ENCODE data around the gene CNNM1. TPM values are rescaled to one million over a fixed set of nuclear protein-coding genes. Genes with fewer than 3 reads are reported as not detected.

The CNNM1 gene
- total and polyA plus RNA-seq, 7 donors = 0.23 to 2.2 (median 1.2) TPM; not detected in 2

DNA sequence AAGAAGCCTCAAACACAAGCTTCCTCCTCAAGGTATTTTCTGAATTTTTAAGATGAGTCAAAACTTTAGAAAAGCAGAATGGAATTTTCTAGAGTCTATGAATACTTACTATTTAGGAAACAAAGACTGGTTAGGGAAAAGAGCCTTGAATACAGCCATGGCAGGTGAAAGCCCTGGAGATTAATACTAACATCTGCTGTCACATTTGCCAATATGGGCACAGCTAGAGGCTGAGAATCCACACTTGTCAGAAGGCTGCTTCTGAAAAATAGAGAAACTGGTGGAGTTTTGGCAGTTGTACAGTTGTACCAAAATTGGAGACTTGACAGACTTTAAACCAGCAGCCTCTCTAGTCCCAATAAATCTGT, 24.3 kb upstream of the CNNM1 start:
- peaks cover 0 to 10% (median 5%) of the 10 kb centered on the region in 4 donors for H3K4me1 ChIP-seq
- no peak overlapping the region for H3K4me3 ChIP-seq
- H3K27me3 ChIP-seq = no peaks in the 10 kb centered on the region
- peaks cover 0 to 9% (median 3%) of the 10 kb centered on the region in 4 donors for H3K9me3 ChIP-seq
- no peak for DNase-seq
- TF ChIP-seq EP300 (IDR thresholded peaks at IDR 0.05) (no peak), POLR2A (IDR thresholded peaks at IDR 0.05) (no peak), POLR2AphosphoS5 (IDR thresholded peaks at IDR 0.05) (no peak)
- TF ChIP-seq, protein P1, sequence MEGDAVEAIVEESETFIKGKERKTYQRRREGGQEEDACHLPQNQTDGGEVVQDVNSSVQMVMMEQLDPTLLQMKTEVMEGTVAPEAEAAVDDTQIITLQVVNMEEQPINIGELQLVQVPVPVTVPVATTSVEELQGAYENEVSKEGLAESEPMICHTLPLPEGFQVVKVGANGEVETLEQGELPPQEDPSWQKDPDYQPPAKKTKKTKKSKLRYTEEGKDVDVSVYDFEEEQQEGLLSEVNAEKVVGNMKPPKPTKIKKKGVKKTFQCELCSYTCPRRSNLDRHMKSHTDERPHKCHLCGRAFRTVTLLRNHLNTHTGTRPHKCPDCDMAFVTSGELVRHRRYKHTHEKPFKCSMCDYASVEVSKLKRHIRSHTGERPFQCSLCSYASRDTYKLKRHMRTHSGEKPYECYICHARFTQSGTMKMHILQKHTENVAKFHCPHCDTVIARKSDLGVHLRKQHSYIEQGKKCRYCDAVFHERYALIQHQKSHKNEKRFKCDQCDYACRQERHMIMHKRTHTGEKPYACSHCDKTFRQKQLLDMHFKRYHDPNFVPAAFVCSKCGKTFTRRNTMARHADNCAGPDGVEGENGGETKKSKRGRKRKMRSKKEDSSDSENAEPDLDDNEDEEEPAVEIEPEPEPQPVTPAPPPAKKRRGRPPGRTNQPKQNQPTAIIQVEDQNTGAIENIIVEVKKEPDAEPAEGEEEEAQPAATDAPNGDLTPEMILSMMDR (IDR thresholded peaks at IDR 0.05) = no peak
- H3K36me3 ChIP-seq = no peaks in the 10 kb centered on the region
- H3K27ac ChIP-seq = peak overlapping the region in 1 of 4 donors; percentile 7
- intact Hi-C loops (cut with DNase I) = no loop called here

DNA sequence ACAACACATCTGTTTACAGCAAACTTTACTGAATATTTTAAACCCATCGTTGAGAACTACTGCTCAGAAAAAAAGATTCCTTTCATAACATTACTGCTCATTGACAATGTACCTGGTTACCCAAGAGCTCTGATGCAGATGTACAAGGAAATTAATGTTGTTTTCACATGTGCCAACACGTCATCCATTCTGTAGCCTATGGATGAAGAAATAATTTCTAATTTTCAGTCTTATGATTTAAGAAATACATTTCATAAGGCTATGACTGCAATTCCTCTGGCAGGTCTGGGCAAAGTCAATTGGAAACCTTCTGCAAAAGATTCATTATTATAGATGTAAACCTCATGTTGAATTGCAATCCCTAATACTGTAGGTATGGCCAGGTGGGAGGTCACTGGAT, 16.7 kb upstream of the CNNM1 start:
- no peak for TF ChIP-seq POLR2A (IDR thresholded peaks at IDR 0.05)
- TF ChIP-seq POLR2AphosphoS5 (IDR thresholded peaks at IDR 0.05) = no peak
- TF ChIP-seq, protein P1 (IDR thresholded peaks at IDR 0.05) = no peak
- TF ChIP-seq EP300 (IDR thresholded peaks at IDR 0.05) = no peak
- H3K27ac ChIP-seq = no peak overlapping the region
- WGBS, 2 donors = 84 to 90% methylated on average over 2 of the region's 2 CpGs

DNA sequence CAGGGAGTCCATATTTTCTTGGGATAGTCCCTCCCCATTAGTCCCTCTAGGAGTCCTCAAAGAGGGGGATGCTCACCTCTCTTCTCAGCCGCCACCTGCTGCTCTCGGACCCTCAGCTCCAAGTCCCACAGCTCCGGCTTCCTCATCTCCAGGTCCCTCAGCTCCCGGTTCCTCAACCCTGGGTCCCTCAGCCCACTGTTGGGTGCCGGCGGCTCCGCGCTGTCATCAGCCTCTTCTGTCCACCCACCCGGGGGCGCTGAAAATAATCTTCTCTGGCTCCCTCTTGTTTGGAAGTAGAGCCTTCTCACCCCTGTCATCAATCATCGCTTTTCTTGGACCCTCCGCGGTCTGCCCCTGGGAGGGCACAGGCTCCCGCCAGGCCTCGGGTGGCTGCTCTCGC, 13.3 kb upstream of the CNNM1 start:
- peaks cover 0 to 6% (median 0%) of the 10 kb centered on the region in 3 donors for H3K27me3 ChIP-seq
- TF ChIP-seq POLR2AphosphoS5 (IDR thresholded peaks at IDR 0.05) = no peak
- no peak for TF ChIP-seq EP300 (IDR thresholded peaks at IDR 0.05)
- TF ChIP-seq POLR2A (IDR thresholded peaks at IDR 0.05) = no peak
- TF ChIP-seq, protein P1 (IDR thresholded peaks at IDR 0.05) = no peak
- intact Hi-C loops (cut with DNase I) = no loop called here

More for the DNA sequence above, 16.7 kb upstream of the CNNM1 start:
- peaks cover 0 to 10% (median 7%) of the 10 kb centered on the region in 4 donors for H3K9me3 ChIP-seq
- intact Hi-C loops (cut with DNase I) = no loop called here
- no peak overlapping the region for H3K4me3 ChIP-seq
- H3K36me3 ChIP-seq = no peaks in the 10 kb centered on the region
- H3K27me3 ChIP-seq = peaks cover 0 to 5% (median 0%) of the 10 kb centered on the region in 3 donors
- DNase-seq = no peak
- H3K4me1 ChIP-seq = no peaks in the 10 kb centered on the region

DNA sequence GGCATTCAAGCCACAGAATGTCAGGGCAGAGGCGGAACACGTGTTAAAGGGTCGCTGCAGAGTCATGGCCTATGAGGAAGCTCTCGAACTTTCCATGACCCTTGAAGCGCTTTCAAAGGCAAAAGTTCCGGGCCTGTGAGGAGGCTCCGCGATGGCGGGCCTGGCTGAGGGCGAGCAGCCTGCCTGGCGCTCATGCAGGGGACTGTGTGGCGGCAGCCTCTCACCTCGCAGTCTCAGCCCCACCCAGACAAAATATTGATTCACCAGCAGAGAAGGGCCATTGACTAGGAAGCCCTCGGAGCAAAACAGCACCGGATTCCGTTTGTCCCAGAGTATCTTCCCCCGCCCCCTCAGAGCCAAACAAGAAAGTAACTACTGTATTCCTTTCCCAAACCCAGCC, 12.8 kb upstream of the CNNM1 start:
- TF ChIP-seq EP300 (IDR thresholded peaks at IDR 0.05) (no peak), POLR2AphosphoS5 (IDR thresholded peaks at IDR 0.05) (no peak), POLR2A (IDR thresholded peaks at IDR 0.05) (no peak)
- TF ChIP-seq, protein P1 (IDR thresholded peaks at IDR 0.05) = no peak
- no peaks in the 10 kb centered on the region for H3K36me3 ChIP-seq
- DNase-seq = no peak
- intact Hi-C loops (cut with DNase I) = no loop called here
- H3K4me3 ChIP-seq = no peak overlapping the region
- H3K27ac ChIP-seq = no peak overlapping the region
- WGBS, 2 donors = 88 to 89% methylated on average over 17 of the region's 17 CpGs
- H3K4me1 ChIP-seq = no peaks in the 10 kb centered on the region
- peaks cover 0 to 6% (median 0%) of the 10 kb centered on the region in 3 donors for H3K27me3 ChIP-seq
- peaks cover 0 to 4% (median 2%) of the 10 kb centered on the region in 4 donors for H3K9me3 ChIP-seq

More for the DNA sequence above, 13.3 kb upstream of the CNNM1 start:
- no peaks in the 10 kb centered on the region for H3K4me1 ChIP-seq
- H3K4me3 ChIP-seq = no peak overlapping the region
- WGBS, 2 donors = 96% methylated on average over 16 of the region's 16 CpGs
- H3K27ac ChIP-seq = no peak overlapping the region
- peaks cover 0 to 4% (median 2%) of the 10 kb centered on the region in 4 donors for H3K9me3 ChIP-seq
- no peak for DNase-seq
- H3K36me3 ChIP-seq = no peaks in the 10 kb centered on the region

DNA sequence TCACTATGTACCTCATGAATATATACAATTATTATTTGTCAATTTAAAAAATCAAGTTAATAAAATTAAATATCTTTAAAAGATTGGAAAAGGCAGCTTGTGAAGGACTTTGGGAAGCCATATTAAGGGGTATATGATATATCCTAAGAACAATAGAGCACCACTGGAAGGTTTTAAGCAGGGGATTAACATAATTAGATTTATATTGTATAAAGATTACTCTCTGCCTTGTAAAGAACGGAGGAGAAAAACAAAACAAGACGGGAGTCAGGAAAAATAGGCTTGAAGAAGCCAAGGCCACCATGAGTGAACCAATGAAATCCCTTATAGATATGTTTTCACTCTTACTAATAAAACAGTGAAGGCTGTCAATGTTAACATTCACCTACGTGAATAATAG, 11.1 kb upstream of the CNNM1 start:
- Histone ChIP-seq H3K4me1 (no peaks in the 10 kb centered on the region), H3K27me3 (peaks cover 0 to 6% (median 0%) of the 10 kb centered on the region in 3 donors), H3K9me3 (no peaks in the 10 kb centered on the region), H3K36me3 (no peaks in the 10 kb centered on the region), H3K4me3 (no peak overlapping the region), H3K27ac (no peak overlapping the region)
- TF ChIP-seq POLR2A (IDR thresholded peaks at IDR 0.05) (no peak), POLR2AphosphoS5 (IDR thresholded peaks at IDR 0.05) (no peak), EP300 (IDR thresholded peaks at IDR 0.05) (no peak)
- TF ChIP-seq, protein P1 (IDR thresholded peaks at IDR 0.05) = no peak
- WGBS, 2 donors = 78 to 89% methylated on average over 3 of the region's 3 CpGs
- intact Hi-C loops (cut with DNase I) = no loop called here
- no peak for DNase-seq
